EH (cell line): ENCODE measurements around the gene ZNF280D.
A peak's percentile ranks its signal among the peaks of the same experiment; 100 is the strongest.
"Not testable (repeated sequence)": the region's sequence is repeated elsewhere in the genome, so short reads cannot be mapped to it uniquely, and the experiment has no call there.

ENCODE experiments used
- DNase-seq: peaks from one replicate; pipeline ENCODE4 v3.0.0-alpha.2; 2015; ENCODE audit warnings: low read depth

ZNF280D gene

GRCh38 chr15:56733136-56734012 is at the start of gene ZNF280D:
Gene ZNF280D (minus strand): TSS chr15:56733509. CDS start chr15:56707109, 26,400 bp downstream.
- DNase-seq = peak; percentile 94

- no peak for DNase-seq
Measured at GRCh38 chr15:56782306-56782705, 49.0 kb upstream of the ZNF280D start.

GRCh38 chr15:56781666-56782065 is 48.4 kb upstream of the ZNF280D start:
- no peak for DNase-seq

GRCh38 chr15:56780102-56780725 is 46.9 kb upstream of the ZNF280D start:
- not testable (repeated sequence) for DNase-seq

- not testable (repeated sequence) for DNase-seq
Measured at GRCh38 chr15:56779449-56779848, 46.1 kb upstream of the ZNF280D start.

- DNase-seq = no peak
Measured at GRCh38 chr15:56778761-56779160, 45.5 kb upstream of the ZNF280D start.

GRCh38 chr15:56776839-56777238 is 43.5 kb upstream of the ZNF280D start:
- no peak for DNase-seq

- DNase-seq = no peak
Measured at GRCh38 chr15:56775641-56776040, 42.3 kb upstream of the ZNF280D start.

GRCh38 chr15:56774356-56774755 is 41.0 kb upstream of the ZNF280D start:
- DNase-seq = no peak

- DNase-seq = peak; percentile 86
Measured at GRCh38 chr15:56772868-56773639, 39.7 kb upstream of the ZNF280D start.

- DNase-seq = no peak
Measured at GRCh38 chr15:56770173-56770572, 36.9 kb upstream of the ZNF280D start.

GRCh38 chr15:56767315-56767714 is 34.0 kb upstream of the ZNF280D start:
- DNase-seq = no peak

- peak; percentile 81 for DNase-seq
Measured at GRCh38 chr15:56765251-56765650, 31.9 kb upstream of the ZNF280D start.

GRCh38 chr15:56763141-56763895 is 30.0 kb upstream of the ZNF280D start:
- DNase-seq = no peak

- DNase-seq = peak; percentile 73
Measured at GRCh38 chr15:56760186-56760585, 26.9 kb upstream of the ZNF280D start.

- peak; percentile 98 for DNase-seq
Measured at GRCh38 chr15:56759450-56759845, 26.1 kb upstream of the ZNF280D start.

- peak; percentile 93 for DNase-seq
Measured at GRCh38 chr15:56758770-56759449, 25.6 kb upstream of the ZNF280D start.

- DNase-seq = no peak
Measured at GRCh38 chr15:56757875-56758274, 24.6 kb upstream of the ZNF280D start.

- DNase-seq = peak; percentile 45
Measured at GRCh38 chr15:56754772-56755370, 21.6 kb upstream of the ZNF280D start.

- DNase-seq = no peak
Measured at GRCh38 chr15:56752986-56753385, 19.7 kb upstream of the ZNF280D start.

- DNase-seq = peak; percentile 60
Measured at GRCh38 chr15:56749982-56750381, 16.7 kb upstream of the ZNF280D start.
